Vein endothelial cell (primary cell): ENCODE results near the gene SIAH3. TPM values are rescaled to one million over a fixed set of nuclear protein-coding genes. Genes with fewer than 3 reads are reported as not detected.

ENCODE experiments used
- small RNA-seq: library from RNA; depleted of rRNA; stranded (forward); fragments of <200 nt; gene quantifications from one replicate; pipeline ENCODE3, GENCODE V24; 2012
- total RNA-seq: library from RNA; depleted of rRNA; stranded (reverse); fragments of >200 nt; gene quantifications from 2 replicates; pipeline ENCODE4 v1.2.3, GENCODE V29; 2012

The SIAH3 gene
- total RNA-seq, result not detected in 2 replicates

DNA sequence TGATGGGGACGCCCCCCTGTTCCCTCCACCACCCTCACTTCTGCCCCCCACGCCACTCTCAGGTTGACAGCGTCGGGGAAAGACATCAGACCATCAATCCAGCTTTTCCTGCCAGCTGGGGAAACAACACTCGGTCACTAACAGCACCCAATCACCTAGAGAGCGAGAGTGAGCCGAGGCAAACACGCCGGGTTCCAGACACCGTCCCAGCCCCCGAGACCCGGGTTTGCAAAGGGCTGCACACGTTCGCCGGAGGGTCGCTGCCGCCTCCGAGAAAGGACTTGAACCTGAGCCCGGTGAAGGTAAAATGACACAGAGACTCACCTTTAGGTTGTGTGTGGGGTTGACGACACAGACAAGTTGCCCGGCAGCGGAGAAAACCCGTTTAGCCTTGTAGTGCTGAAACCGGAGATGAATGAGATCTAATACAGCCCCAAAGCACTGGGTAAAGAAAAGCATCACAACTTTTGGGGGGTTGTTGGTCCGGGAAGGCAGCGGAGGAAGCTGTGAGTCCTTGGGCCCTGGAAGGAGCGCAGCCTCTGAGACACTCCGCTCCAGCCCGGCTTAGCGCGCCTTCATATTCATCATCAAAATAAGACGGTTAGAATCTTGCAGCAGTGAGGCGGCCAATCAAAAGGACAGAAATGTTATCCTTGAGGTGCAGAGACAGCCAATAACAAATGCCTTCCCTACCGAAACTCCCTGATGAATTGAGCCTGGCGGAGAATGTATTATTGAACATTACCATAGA is at the start of gene SIAH3:
Gene SIAH3, minus strand, starts transcription at position 583 of the 751 bp plus-strand sequence. Its CDS starts 124 bp downstream, at position 459.

Small RNA genes lying within 50 kb of the gene (small RNA-seq; reads per million reads assigned to genes)
- gene RF00017, result not detected

Other genes starting within 250 kb of the SIAH3 start
- gene ERICH6B, start 236.0 kb downstream of the SIAH3 start, total RNA-seq, result not detected in 2 replicates
- gene CBY2, start 149.4 kb downstream of the SIAH3 start, total RNA-seq, result not detected in 2 replicates
- 18.3 and 19.4 TPM in 2 replicates for gene ZC3H13, start 201.0 kb upstream of the SIAH3 start, total RNA-seq